Right ventricle myocardium inferior (tissue), 1 donor: ENCODE data around the gene PCDH15. TPM values are rescaled to one million over a fixed set of nuclear protein-coding genes. Genes with fewer than 3 reads are reported as not detected.

Experiments
- ATAC-seq: fragments of 200-7000 bp; cut with Tn5 transposase; one replicate; pipeline ENCODE4 v1.9.1; 2020; ENCODE audit warnings: mild to moderate bottlenecking, moderate library complexity
- DNase-seq: peaks from one replicate; pipeline ENCODE4 v3.0.0; 2021; ENCODE audit errors: missing footprints
- intact Hi-C: fragments of 100-400 bp; cut with DNase I; formaldehyde crosslinking; loops from one replicate; pipeline ENCODE4 v1.11.0; 2022
- long read RNA-seq: library from polyadenylated mRNA; unstranded; transcript quantifications from one replicate; pipeline ENCODE4 v2.0.0, GENCODE V29; 2021
- total RNA-seq: library from RNA; stranded (reverse); fragmentation: NEBNext Ultra II Directional; extraction: Animal tissue kit (Norgen Biotek cat#: 25700); gene quantifications from one replicate; pipeline ENCODE4 v1.2.1, GENCODE V29; 2021
- donor health status: DM: no; HTN: yes; CAD: no; lungs with severe emphysema.

The PCDH15 gene
- total RNA-seq = 0.41 TPM
- long read RNA-seq = 0 reads

DNA sequence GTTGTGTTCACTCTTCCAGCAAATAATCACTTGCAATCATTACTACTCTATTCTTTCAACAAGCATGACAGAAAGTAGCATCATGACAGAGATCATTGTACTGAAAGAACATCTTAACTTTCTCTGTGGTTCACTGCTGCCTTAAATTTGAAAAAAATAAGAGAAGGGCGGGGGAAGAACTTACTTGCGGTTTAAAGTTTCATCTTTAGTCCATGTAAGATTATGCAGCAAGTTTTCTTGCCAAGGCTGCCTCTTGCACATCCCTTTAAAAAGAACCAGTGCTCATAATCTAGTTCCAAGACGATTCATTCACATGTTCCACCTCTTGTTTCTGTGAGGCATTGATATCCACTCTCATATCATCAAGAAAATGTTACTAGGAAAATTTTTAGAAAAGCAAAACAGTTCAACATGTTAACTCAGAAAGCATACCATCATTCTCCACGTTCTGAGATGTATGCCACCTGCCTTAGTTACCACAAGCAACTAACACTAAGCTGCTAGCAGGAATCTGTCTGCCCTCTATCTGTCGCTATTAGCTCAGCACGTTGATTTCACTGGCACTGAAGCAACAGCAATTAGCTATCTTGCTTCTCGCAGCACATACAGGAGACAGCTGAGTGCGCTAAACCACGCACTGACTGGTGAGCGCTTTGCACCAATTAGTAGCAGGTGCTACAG, at the start of gene PCDH15:
PCDH15 (minus strand) TSS at position 491 of the 681 bp plus-strand sequence. CDS start 136,969 bp downstream, outside the sequence.
- DNase-seq (no peak), ATAC-seq (peak; percentile 89)
- intact Hi-C loops = loop anchor here (5.0 kb wide), 1 partner anchor 136 kb away; no protein-coding TSS in a partner anchor

DNA sequence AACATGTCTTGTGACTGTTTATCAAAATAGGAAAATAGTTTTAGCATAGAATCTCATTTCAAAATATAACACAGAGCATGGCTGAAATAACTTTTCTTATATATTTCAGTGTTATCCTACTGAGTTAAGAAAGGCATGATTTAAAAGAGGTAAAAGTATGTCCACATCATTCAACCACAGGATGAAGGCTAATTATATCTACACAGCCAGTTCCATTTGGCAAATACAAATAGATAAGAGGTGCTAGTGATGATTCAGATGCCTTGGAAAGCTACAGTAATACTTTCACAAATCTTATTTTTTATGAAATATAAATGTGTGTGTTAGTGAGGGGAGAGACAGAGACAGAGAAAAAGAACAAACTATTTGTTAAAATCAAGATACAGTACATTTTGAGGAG, 42.9 kb upstream of the PCDH15 start:
- no peak for DNase-seq
- peak; percentile 57 for ATAC-seq
- intact Hi-C loops = no loop called here

DNA sequence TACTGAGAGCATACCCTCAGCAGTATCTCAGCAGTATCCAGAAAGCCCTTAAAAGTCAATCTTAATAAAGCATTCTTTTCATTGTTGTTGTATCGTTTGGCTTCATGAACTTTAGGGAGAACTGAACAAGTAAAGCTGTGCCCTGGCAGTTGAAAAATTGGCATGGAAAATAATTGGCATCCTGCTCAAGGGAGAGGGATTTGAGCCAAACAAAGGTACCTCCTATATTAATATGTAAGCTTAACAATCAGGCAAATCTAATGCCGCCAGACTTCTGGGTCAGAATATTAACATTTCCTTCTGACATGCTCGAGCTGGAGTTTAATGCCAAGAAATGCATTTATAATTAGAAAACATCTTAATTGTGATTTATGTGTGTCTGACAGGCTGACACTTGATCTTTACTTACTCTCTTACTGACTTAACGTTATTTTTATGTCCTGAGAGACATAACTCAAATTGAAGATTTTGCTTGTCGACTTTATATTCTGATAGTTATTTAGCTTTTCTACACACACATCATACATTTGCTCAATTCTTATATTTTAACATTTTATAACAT, 42.1 kb upstream of the PCDH15 start:
- peak; percentile 37 for ATAC-seq
- intact Hi-C loops = no loop called here
- DNase-seq = no peak

DNA sequence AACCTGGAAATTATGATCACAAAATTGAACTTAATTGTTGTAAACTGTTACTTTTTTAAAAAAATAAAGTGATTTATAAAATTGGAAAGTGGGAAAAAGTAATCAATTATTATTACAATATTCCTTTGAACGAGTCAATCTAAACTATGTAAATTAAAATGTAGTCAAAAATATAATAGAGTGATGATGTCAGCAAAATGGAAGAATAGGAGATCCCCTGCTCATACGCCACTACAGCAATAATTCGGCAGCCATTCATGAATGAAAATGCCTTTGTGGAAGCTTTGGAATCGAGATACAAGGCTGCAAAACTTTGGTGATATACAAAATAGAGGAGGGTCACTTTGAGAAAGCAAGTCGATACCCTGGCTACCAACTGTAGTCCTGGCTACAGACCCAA, 36.4 kb upstream of the PCDH15 start:
- intact Hi-C loops = no loop called here
- DNase-seq (no peak), ATAC-seq (no peak)

DNA sequence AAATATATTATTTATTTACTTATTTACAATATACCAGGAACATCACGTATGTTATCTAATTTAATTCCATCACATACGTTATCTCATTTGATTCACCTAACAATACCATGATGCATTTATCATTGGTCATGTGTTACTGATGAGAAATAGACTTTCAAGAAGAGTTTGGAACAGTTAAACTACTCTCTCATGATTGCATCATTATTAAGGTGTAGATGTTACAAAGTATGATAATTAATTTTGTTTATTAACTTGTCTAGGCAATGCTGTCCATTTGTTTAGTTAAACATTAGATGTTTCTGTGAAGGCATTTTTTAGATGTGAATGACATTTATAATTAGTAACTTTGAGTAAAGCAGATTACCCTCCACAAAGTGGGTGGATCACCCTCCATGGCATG, 32.0 kb upstream of the PCDH15 start:
- DNase-seq (no peak), ATAC-seq (no peak)
- intact Hi-C loops = no loop called here

DNA sequence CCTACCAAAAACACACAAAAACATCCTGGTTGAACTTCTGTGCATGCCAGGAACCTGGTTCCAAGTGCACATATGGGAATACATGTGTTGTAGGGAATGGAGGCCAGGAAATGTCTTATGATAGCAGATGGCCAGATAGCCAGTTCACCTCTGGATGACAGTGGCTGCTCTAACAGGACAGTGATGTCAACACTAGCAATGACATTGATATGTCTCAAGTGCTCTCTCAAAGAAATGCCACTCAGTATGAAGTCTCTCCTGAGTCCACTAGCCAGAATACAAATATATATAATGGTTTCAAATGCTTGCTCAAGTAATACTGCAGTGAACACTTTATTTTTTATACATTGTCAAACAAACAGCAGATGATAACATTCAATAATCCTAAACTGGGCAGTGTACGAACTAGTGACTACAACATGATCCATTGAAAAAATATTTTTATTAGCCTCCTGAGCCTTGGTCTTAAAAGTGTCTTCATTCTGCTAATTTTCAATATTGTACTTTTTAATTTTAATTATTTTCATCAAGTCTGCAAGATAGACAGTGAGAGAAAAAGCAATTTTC, 26.0 kb upstream of the PCDH15 start:
- DNase-seq (no peak), ATAC-seq (peak; percentile 37)
- intact Hi-C loops = no loop called here

DNA sequence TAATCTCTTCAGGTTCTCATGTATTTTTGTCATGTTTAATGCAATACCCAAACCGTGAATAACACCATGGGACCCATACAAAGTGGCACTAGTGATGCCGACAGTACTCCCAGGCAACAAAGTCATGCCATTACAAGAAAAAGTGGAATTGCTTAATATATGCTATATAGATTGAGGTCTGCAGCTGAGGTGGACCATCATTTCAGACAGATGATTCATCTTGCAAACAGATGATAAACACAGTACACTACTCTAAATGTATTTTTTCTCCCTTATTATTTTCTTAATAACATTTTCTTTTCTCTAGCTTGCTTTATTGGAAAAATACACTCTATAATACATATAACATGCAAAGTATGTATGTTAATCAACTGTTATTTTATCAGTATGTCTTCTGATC, 14.6 kb upstream of the PCDH15 start:
- DNase-seq = no peak
- ATAC-seq = no peak
- intact Hi-C loops = no loop called here

DNA sequence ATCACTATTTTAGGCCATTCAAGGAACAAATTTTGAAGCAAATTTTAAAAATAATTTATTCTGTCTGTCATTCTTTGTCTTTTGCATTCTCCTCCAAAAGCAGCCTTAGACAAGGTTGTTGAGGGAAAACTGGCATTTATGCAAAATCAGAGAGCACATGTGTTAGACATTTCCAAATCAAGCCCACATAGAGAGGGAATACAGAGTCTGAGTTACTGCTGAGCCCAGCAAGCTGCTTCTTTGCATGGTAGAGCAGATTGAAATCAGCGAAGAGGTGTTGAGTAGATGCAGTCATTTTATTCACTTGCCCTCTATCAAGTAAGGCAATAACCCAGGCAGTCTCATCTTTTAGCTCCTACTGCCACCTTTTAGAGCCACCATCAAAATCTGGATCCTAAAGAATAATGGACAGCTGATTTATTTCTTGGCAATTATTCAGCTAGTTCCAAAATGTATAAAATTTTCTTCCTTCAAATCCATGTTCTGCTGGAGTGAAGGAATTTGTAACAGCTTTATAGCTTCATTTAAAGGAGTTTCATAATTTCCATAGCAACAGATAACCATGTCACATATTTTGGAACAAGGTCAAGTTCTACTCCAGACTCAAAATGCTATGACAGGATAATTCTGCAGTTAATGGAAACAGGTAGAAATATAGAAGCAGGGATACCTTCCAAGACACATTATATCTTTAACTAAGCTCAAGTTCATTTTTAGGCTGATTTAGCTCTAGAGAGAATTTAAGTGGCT, 7.3 kb upstream of the PCDH15 start:
- ATAC-seq = no peak

DNA sequence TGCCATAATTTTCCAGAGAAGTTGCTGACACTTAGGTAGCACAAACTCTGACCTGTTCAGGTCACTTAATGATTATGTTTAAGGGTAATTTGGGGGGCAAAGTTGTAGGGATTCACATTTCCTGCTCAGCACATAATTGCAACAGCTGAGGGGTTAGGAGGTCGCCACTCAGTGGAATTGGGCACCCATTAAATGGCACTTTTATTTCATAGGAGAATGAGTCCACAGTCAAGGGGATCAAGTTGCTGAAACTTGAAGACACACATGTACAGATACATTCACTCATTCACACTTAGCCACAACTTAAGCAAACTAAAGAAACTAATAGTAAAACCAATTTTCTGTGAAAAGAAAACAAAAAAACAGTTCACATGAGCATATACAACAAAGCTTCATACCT, 1.5 kb downstream of the PCDH15 start:
- no peak for DNase-seq
- ATAC-seq = no peak
- intact Hi-C loops = no loop called here

More for the DNA sequence above, 7.3 kb upstream of the PCDH15 start:
- intact Hi-C loops = no loop called here
- DNase-seq = no peak

DNA sequence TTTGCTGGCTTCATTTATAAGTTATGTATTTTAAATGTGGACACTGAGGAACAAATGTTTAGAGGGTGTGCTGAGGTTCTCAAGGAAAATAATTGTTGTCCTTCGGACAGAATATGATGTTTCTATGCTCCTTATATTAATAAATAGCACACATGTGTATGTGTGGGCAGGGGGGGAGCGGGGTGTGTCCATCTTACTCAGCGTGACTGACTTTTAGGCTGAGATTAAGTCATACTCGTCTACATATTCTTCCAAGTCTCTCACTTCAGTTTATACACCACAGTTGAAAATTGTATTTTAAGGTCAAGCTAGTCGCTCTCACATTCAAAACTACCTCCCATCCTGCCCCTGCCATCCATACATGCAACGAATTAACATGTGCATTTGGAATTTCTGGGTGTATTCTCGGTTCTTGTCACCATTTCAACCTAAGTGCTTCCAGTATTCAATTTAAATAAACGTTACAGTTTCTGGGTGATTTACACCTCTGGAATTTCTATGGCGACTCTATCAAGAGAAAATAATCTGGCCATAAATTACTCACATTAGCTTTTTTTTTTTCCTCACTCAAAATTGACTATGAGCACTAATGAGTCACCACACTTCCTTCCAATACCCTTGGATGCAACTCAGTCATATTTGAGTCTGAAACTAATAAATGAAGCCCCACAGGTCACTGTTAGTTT, 3.3 kb downstream of the PCDH15 start:
- DNase-seq = no peak
- ATAC-seq = no peak
- intact Hi-C loops = no loop called here

DNA sequence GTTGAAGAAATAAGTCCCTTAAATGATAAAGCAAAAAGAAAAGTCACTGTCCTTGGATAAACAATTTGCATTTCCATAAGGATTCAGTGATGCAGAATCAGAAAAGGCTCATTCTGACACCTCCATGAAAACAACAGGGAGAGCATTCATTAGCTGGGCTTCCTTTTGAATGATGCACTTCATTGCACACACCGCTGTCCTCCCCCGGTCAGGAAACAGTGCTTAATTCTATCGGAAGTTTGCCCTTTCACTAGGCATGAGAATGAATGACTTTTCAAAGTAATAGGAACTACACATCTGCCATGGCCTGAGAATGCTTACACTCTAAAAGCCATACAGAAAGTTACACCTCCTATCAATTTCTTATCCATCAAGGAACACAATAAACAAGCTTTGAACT, 4.2 kb downstream of the PCDH15 start:
- no peak for DNase-seq
- intact Hi-C loops = no loop called here
- no peak for ATAC-seq

DNA sequence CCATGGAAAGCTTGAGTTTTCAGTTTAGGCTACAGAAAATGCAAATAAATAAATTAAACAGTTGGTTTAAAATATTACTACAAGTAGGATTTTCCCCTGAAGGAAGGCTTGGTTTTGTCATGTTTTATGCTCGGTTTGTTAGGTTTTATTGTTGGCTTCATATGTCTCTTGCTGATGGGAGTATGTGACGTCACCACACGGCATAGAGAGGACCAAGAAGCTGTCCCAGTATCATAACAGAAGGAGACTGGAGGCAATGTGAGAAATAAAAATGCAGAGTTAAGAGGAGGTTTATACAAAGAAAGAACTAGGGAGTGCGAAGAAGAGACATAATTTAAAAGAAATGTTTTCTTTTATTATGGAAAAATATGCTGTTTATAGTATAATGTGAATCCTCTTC, 24.4 kb downstream of the PCDH15 start:
- ATAC-seq = no peak
- intact Hi-C loops = no loop called here
- no peak for DNase-seq

DNA sequence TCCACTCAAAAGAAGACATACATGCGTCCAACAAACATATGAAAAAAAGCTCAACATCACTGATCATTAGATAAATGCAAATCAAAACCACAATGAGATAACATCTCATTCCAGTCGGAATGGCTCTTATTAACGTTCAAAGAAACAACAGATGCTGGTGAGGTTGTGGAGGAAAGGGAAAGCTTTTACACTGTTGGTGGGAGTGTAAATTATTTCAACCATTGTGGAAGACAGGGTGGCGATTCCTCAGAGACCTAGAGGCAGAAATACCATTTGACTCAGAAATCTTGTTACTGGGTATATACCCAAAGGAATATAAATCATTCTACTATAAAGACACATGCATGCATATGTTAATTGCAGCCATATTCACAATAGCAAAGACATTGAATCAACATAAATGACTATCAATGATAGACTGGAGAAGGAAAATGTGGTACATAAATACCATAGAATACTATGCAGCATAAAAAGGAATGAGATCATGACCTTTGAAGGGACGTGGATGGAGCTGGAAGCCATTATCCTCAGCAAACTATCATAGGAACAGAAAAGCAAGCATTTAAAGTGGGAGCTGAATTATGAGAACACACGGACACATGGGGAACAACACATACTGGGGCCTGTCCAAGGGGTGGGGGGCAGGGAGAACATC, 28.4 kb downstream of the PCDH15 start:
- ATAC-seq (no peak), DNase-seq (no peak)
- intact Hi-C loops = no loop called here

DNA sequence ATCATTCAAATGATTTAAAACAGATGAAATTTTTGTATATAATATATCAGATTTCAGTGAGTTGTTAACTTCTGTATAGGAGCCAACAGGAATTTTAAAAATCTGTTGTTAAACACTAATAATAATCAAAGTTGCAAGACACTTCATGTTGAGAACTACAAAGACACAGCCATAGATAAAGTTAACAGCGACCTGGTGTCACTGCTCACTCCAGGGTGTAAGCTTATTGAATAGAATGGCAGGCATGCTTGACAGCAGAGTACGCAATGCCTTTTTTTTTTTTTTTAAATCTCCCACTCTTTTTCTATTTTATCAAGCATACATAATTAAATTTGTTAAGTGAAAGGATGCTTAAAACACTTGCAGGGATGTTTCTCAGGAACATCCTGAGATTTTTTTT, 32.0 kb downstream of the PCDH15 start:
- ATAC-seq (no peak), DNase-seq (no peak)
- intact Hi-C loops = no loop called here

DNA sequence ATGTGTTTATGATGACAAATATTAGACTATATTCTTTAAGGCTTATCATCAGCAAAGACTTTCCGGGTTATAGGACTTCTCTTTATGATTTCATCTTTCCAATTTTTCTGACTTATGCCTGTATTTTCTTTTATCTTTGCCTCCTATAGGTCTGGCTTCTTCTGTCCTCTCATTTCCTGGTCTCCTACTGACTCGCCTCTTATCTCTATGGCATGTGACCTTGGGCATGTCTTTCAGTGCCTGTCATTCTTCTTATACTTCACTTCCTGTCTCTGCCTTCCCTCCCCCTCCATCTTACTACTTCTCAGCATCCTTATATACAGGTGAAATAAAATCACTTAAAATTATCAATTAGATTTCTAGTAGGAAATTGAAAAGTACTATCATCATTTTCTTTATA, 42.2 kb downstream of the PCDH15 start:
- DNase-seq = no peak
- no peak for ATAC-seq

DNA sequence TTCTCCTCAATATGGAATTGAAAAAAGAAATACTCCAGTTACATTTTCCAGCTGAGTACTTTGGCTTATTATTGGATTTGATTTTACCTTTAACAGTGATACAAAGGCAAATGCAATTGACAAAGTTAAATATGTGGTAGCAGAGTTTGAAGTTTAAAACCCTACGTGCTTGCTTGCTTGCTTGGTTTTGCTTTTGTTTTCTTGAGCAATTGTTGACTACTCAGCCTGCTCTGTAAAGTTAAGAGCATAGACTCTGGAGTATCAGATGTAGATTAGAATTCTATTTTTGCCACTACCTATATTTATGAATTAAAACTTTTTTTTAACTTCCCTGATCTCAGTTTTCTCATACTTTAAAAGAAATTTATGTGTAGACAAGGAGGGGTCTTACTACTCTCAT, 51.4 kb downstream of the PCDH15 start:
- intact Hi-C loops = no loop called here
- DNase-seq = no peak
- ATAC-seq = no peak

More for the DNA sequence above, 42.2 kb downstream of the PCDH15 start:
- intact Hi-C loops = no loop called here

DNA sequence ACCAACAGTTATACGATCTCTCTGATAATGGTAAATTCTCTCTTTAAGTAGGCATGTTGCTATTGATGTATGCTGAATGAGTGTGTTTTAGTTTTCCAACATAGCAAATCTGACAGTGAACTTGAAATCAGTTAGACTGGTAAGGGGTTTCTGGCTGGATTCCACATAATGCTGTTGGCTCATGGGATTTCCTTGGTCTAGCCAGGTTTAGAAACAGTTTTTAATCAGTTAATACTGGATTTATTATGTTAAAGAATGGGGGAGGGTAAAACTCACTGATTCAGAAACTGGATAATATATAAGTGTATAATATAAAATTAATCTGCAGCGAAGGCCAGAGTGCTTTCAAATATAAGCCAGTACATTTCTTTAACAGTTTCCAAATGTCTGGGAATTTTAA, 55.6 kb downstream of the PCDH15 start:
- ATAC-seq (no peak), DNase-seq (no peak)
- intact Hi-C loops = no loop called here

DNA sequence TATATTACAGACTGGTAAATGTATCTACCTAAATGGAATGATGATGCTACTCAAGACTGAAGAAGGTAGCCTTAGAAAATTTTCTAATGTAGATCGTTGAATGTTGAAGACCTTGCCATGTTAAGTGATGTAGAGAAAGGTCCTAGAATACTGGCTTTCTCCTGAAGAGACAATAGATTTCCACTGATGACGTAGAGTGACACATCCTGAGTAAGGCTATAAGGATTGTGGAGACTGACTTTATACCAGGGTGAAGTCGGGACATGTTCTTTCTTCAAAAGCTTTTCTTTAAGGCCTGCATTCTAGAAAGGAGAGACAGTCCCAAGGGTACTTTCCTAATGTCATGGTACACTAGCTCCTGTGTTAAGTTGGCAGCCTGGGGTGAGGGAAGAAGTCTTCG, 58.6 kb downstream of the PCDH15 start:
- intact Hi-C loops = no loop called here
- DNase-seq = no peak
- no peak for ATAC-seq

DNA sequence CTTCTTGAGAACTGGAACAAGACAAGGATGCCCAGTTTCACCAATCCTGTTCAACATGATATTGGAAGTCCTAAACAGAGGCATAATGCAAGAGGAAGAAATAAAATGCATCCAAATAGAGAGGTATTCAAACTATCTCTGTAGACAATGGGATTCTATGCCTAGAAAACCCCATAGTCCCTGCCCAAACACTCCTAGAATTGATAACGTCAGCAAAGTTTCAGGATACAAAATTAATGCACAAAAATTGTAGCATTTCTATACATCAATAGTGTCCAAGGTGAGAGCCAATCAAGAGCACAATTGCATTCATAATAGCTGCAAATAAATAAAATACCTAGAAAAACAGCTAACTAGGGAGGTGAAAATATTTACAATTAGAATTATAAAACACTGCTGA, 72.5 kb downstream of the PCDH15 start:
- intact Hi-C loops = no loop called here
- DNase-seq (no peak), ATAC-seq (no peak)
